Kasumi-1 (cell line): ENCODE results near the gene CDK5RAP2.
"Not testable (repeated sequence)": the region's sequence is repeated elsewhere in the genome, so short reads cannot be mapped to it uniquely, and the experiment has no call there.

Source experiments
- DNase-seq, 2 experiments: peaks; one replicate each; lab custom pipeline; 2025; lab: John Stamatoyannopoulos, UW

CDK5RAP2 gene

GRCh38 chr9:120545701-120546550 is 34.0 kb downstream of the CDK5RAP2 start:
- no peak for DNase-seq

GRCh38 chr9:120544441-120544840 is 35.5 kb downstream of the CDK5RAP2 start:
- DNase-seq = no peak

GRCh38 chr9:120542701-120543490 is 37.1 kb downstream of the CDK5RAP2 start:
- DNase-seq = no peak

- no peak for DNase-seq
Measured at GRCh38 chr9:120541921-120542320, 38.0 kb downstream of the CDK5RAP2 start.

- no peak for DNase-seq
Measured at GRCh38 chr9:120539951-120540350, 40.0 kb downstream of the CDK5RAP2 start.

- no peak for DNase-seq
Measured at GRCh38 chr9:120538339-120538738, 41.6 kb downstream of the CDK5RAP2 start.

GRCh38 chr9:120536949-120537640 is 42.9 kb downstream of the CDK5RAP2 start:
- no peak for DNase-seq

- DNase-seq = no peak
Measured at GRCh38 chr9:120536094-120536493, 43.9 kb downstream of the CDK5RAP2 start.

GRCh38 chr9:120534266-120534665 is 45.7 kb downstream of the CDK5RAP2 start:
- no peak for DNase-seq

GRCh38 chr9:120532891-120533290 is 47.1 kb downstream of the CDK5RAP2 start:
- no peak for DNase-seq

GRCh38 chr9:120532475-120532874 is 47.5 kb downstream of the CDK5RAP2 start:
- no peak for DNase-seq

GRCh38 chr9:120531683-120532300 is 48.2 kb downstream of the CDK5RAP2 start:
- peak; percentile 21 to 56 for DNase-seq

GRCh38 chr9:120530220-120530832 is 49.6 kb downstream of the CDK5RAP2 start:
- DNase-seq = not testable (repeated sequence)

- DNase-seq = no peak
Measured at GRCh38 chr9:120528829-120529228, 51.1 kb downstream of the CDK5RAP2 start.

- DNase-seq = no peak
Measured at GRCh38 chr9:120528327-120528726, 51.6 kb downstream of the CDK5RAP2 start.

- no peak for DNase-seq
Measured at GRCh38 chr9:120526534-120526933, 53.4 kb downstream of the CDK5RAP2 start.

- no peak for DNase-seq
Measured at GRCh38 chr9:120524863-120525262, 55.1 kb downstream of the CDK5RAP2 start.

- no peak for DNase-seq
Measured at GRCh38 chr9:120524038-120524437, 55.9 kb downstream of the CDK5RAP2 start.

- DNase-seq = no peak
Measured at GRCh38 chr9:120522558-120522957, 57.4 kb downstream of the CDK5RAP2 start.

GRCh38 chr9:120522032-120522431 is 57.9 kb downstream of the CDK5RAP2 start:
- DNase-seq = no peak

GRCh38 chr9:120521101-120521500 is 58.9 kb downstream of the CDK5RAP2 start:
- DNase-seq = no peak

- DNase-seq = not testable (repeated sequence)
Measured at GRCh38 chr9:120515996-120516395, 64.0 kb downstream of the CDK5RAP2 start.
